ENCODE data around the gene PRKAR2B.
"Not testable (repeated sequence)": the region's sequence is repeated elsewhere in the genome, so short reads cannot be mapped to it uniquely, and the experiment has no call there.

DNA sequence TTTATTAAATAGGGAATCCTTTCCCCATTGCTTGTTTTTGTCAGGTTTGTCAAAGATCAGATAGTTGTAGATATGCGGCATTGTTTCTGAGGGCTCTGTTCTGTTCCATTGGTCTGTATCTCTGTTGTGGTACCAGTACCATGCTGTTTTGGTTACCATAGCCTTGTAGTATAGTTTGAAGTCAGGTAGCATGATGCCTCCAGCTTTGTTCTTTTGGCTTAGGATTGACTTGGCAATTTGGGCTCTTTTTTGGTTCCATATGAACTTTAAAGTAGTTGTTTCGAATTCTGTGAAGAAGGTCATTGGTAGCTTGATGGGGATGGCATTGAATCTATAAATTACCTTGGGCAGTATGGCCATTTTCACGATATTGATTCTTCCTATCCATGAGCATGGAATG is 11.6 kb downstream of the PRKAR2B start:
- TF ChIP-seq, protein P1, sequence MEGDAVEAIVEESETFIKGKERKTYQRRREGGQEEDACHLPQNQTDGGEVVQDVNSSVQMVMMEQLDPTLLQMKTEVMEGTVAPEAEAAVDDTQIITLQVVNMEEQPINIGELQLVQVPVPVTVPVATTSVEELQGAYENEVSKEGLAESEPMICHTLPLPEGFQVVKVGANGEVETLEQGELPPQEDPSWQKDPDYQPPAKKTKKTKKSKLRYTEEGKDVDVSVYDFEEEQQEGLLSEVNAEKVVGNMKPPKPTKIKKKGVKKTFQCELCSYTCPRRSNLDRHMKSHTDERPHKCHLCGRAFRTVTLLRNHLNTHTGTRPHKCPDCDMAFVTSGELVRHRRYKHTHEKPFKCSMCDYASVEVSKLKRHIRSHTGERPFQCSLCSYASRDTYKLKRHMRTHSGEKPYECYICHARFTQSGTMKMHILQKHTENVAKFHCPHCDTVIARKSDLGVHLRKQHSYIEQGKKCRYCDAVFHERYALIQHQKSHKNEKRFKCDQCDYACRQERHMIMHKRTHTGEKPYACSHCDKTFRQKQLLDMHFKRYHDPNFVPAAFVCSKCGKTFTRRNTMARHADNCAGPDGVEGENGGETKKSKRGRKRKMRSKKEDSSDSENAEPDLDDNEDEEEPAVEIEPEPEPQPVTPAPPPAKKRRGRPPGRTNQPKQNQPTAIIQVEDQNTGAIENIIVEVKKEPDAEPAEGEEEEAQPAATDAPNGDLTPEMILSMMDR (IDR thresholded peaks at IDR 0.05) = not testable (repeated sequence)
- not testable (repeated sequence) for TF ChIP-seq POLR2A (IDR thresholded peaks at IDR 0.05)

Data from uterus (tissue), 2 donors.